Dermis microvascular lymphatic vessel endothelial cell (primary cell): ENCODE measurements around the gene ESYT3. TPM values are rescaled to one million over a fixed set of nuclear protein-coding genes. Genes with fewer than 3 reads are reported as not detected.

Experiments
- DNase-seq, 2 donors: peaks; one replicate each; pipeline versions ENCODE4 v3.0.0 to v3.0.0-alpha.2; 2010; ENCODE audit warnings: low read depth in 2 of 2
- total RNA-seq: library from RNA; depleted of rRNA; stranded (reverse); fragments of >200 nt; gene quantifications from 2 replicates; pipeline ENCODE4 v1.2.1, GENCODE V29; 2014

Gene ESYT3, protein sequence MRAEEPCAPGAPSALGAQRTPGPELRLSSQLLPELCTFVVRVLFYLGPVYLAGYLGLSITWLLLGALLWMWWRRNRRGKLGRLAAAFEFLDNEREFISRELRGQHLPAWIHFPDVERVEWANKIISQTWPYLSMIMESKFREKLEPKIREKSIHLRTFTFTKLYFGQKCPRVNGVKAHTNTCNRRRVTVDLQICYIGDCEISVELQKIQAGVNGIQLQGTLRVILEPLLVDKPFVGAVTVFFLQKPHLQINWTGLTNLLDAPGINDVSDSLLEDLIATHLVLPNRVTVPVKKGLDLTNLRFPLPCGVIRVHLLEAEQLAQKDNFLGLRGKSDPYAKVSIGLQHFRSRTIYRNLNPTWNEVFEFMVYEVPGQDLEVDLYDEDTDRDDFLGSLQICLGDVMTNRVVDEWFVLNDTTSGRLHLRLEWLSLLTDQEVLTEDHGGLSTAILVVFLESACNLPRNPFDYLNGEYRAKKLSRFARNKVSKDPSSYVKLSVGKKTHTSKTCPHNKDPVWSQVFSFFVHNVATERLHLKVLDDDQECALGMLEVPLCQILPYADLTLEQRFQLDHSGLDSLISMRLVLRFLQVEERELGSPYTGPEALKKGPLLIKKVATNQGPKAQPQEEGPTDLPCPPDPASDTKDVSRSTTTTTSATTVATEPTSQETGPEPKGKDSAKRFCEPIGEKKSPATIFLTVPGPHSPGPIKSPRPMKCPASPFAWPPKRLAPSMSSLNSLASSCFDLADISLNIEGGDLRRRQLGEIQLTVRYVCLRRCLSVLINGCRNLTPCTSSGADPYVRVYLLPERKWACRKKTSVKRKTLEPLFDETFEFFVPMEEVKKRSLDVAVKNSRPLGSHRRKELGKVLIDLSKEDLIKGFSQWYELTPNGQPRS
- under 0.01 TPM in 1 of 2 replicates, not detected in the other for total RNA-seq

DNA sequence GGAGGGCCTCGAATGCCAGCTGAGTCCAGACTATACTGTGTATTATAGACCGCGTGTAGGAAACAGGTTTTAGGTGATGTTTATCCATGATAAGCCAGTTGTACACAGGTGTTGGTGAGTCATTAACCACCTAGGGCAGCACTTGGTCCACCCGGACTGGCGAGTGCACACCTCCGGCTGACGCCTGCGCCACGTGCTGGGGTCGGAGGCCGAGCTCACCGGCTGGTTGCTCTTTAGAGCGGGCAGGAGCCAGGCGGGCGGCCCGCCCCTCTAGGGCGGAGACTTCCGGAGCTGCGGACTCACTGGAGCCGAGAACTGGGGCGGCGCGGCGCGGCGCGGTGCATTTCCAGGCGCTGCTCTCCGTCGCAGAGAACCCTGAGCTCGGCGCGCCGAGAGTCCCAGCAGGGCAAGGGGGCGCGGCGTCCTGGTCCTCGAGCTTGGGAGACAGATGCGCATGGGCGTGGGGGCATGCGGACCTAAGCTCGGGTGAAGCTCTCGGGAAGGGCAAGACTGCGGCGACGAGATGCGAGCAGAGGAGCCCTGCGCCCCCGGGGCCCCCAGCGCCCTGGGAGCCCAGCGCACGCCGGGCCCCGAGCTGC, at the start of gene ESYT3:
TSS of gene ESYT3 (plus strand) at position 341 of the 599 bp plus-strand sequence. CDS start at position 524, 183 bp downstream.
- peak in 1 of 2 donors; percentile 54 for DNase-seq

DNA sequence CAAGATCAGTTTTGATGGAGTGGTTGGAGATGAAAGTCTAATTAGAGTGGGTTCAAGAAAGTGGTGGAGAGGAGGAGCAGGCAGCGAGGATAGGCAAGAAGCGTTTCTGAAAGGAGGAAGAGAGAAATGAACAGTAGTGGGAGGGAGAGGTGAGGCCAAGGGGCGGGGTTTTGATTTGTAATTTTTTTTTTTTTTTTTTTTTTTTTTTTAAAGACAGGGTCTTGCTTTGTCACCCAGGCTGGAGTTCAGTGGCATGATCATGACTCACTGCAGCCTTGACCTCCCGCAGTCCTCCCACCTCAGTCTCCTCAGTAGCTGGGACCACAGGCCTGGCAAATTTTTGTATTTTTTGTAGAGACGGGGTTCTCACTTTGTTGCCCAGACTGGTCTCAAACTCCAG, 49.4 kb upstream of the ESYT3 start:
- DNase-seq: no peak

DNA sequence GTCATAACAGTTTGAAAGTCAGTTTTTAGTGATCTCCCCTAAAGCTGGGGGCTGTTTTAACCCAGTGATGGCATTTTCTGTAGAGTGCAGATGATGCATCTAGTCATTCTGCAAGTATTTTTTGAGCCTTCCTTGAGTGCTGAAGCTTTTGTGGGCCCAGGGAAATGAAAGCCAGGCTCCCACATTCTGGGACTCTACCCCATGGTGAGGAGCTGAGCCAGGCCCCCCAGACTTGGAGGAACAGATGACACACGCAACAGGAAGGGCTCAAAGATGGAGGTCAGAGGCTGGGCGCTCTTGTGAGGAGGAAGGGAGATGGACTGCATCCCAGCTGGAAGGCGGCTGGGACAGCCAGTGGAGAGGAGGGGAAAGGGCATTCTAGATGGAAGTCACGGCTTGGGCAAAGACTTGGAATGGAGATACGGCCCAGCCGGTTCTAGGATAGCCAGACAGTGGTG, 45.2 kb upstream of the ESYT3 start:
- DNase-seq: no peak

DNA sequence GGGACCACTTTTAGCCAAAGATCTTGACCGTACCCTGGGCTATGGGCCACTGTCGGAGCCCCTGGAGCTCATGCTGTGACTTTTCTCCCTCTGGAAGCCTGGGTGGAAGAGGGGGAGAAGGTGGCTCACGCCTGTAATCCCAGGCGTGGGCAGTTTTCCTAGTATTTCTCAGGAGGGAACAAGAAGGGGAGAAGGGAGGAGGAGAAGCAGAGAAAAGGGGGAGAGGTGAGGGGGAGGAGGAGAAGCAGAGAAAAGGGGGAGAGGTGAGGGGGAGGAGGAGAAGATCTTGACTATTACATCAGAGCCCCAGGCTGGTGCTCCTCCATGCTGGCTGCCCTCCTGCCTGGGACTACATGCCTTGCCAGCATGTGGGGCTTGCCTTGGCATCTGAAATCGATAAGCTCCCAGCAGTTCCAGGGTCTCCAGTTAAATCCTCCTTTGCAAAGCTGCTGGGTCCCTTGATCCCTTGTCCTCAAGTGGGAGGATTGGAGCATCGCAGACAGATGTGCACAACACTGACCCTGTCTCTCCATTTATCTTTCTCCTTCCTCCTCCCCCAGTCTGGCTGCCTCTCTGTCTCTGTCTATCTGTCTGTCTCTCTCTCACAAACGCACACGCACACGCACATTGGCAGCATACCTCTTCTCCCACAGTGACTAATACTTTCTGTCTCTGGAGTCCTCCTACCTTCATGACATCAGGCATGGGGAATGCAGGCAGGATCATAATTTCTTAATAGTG, 44.4 kb upstream of the ESYT3 start:
- no peak for DNase-seq

DNA sequence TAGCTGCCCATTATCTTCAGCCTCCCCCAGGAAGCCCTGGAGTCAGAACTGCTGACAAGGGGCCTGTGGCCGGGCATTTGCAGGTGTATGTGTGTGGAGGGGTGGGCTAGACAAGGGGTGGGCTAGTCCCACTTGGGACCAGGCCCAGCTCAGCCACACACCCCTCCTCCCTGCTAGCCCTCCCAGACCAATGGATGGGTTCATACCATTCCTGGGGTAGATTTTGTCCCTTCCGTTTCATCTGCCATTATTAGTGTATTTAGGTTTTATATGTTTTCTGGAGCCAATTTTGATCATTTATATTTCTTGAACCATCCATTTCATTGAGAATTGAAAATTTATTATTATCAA, 43.9 kb upstream of the ESYT3 start:
- no peak for DNase-seq

DNA sequence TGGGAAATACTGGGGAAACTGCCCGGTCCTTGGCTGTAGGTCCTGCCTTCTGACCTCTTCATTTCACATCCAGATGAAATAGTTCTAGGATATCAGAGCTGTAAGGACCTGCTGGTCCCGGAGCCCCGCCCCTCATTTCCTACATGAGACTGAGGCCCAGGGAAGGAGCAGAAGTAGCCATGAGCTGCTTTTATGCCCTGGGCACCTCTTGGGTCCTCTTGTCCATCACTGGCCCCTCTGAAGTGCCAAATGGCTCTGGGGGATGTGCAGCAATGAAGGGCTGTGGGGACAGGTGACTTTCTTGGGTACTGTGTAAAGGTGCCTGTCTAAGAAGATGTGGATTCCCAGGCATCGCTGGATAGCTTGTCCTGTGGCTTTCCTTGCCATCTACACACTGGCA, 40.3 kb upstream of the ESYT3 start:
- DNase-seq: no peak

DNA sequence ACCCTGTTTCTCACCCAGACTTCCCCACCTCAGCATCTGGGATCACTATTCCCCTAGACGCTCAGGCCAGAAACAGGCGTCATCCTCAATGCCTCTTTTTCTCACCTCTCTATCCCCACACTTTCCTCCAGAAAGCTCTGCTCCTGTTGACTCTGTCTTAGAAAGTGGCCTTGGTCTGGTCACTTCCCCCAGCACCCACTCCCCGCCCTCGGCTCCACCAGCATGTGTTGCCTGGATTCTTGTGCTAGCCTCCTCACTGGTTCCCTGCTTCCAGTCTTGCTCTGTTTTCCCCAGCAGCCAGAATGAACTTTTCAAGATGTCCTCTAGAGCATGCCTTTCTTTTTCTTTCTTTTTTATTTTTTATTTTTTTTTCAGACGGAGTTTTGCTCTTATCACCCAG, 39.7 kb upstream of the ESYT3 start:
- no peak for DNase-seq

DNA sequence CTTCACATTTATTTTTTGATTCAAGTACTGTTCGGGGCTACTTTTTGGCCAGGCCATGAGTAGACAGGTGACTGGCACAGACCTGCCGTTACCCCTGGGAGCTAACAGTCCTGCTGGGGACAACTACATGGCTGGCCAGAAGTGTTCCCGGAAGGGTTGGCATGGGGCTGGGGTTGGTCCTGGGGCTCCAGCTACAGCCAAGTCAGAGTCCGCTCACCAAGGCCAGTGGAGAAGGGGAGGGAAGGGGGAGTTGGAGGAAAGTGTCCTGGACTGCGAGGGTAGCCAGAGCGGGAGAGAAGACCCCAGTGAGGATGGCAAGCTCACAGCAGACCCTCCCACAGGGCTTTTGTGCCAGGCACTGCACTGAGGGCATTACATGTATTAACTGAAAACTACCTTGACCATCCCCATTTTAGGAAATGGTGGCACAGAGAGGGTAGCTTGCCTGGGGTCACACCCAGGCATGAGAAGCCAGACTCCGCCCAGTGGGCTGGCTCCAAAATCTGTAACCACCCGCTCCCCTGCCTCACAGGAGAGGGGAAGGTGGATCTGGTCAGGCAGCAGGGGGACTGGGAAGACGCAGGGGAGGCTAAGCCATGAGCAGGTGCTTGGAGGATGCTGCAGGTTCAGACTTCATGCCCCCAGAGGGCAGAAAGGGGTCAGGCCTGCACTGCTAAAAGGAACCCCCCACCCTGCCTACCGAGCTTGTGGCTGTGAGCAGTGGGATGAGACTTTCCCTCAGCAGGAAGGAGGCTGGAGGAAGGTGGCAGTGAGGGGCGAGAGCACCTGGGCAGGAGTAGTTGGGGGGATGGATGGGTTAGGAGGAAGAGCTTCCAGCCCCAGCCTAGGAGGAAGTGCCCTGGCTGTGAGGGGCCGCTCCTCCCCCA, 38.3 kb upstream of the ESYT3 start:
- DNase-seq: no peak

DNA sequence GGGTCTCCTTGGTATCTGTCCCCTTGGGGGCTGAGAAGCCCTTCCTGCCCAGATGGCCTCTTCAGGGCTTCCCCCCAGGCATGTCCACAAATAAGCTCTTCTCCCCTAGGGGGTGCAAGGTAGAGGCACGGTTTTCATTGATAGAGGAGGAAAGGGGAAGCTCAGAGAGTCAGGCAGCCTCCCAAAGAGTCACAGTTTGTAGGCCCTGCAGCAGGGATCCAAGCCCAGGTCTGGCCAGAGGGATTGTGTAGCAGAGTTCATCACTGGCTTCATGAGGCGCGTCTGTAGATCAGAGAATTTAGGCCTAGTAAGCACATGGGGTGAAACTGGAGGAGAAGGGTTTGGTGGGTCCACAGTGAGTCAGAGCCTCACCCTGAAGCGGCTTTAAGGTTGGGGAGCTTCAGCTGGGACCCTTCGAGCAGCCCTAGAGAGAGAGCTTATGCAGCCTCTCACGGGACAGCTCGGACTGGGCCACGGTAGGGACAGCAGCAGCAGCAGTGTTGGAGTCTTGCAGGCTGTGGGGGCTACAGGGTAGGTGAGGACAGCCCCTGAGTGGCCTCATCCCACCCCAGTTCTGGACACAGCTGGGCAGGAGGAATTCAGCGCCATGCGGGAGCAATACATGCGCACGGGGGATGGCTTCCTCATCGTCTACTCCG, 37.5 kb upstream of the ESYT3 start:
- DNase-seq: no peak

DNA sequence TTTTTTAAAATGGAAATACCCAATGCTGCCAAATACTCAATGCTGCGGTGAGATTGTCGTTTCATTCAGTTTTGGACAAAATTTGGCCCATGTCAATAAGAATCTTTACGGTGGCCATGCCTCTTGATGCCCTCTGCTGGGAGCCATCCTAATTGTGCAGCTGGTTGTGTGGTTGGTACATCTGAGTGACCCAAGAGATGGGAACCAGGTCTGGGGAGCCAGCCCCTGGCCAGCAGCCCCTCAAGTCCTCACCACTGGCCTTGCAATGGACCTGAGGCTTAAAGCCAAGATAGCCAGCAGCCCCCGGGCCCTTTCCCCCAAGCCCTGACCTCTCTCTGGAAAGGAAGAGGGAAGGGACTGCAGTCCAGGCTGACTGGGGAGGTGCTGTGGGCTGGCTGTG, 36.4 kb upstream of the ESYT3 start:
- DNase-seq: no peak

DNA sequence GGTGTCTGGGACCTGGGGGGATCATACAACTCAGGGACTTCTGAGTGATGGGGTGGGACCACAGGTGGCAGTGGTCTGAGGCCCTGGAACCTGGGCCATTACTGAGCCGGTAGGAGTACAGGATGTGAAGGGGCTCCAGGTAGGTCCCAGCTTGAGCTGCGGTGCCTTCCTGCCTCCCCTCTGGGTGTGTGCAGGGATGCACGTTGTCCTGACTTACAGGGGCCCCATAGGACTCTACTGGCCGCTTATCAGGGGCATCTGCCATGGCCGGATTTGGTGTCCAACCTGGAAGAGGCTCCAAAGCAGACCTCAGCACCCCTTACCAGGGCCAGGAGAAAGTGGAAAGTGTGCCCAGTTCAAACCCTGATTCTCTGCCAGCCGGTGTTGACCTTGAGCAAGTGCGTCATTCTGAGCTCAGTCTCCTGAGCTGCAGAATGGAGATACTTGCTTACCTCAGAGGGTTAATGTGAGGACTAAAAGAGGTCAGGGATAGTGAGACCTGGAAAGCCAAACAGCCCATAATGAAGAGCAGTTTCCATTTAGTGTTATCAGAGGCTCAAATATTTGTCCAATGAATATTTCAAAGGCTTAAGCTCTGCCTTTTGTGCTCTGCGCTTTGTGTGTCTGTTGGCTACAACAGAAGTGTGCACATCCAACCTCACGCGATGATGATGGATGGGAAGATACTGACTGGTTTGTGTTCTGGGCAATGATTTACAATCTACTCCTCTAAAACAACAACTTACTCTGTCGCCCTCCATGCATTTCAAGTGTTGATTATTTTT, 35.4 kb upstream of the ESYT3 start:
- DNase-seq: no peak

DNA sequence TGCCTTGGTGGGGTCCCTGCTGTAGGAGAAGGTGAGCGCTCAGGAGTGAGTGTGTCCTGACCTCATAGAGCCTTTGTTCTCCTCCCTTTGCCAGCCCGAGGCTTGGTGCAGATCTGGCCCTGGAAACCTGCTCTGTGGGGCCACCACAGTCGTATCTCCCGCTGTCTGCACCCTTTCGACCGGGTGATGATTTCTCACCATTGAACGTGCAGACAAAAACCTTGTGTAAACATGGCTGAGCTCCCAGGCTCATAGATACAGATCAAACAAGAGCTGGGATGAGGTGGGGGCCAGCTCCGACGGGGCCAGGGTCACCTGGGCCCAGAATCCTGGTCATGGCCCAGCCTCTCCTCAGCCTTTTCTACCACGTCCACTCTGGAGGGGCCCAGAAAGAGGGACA, 34.6 kb upstream of the ESYT3 start:
- no peak for DNase-seq

DNA sequence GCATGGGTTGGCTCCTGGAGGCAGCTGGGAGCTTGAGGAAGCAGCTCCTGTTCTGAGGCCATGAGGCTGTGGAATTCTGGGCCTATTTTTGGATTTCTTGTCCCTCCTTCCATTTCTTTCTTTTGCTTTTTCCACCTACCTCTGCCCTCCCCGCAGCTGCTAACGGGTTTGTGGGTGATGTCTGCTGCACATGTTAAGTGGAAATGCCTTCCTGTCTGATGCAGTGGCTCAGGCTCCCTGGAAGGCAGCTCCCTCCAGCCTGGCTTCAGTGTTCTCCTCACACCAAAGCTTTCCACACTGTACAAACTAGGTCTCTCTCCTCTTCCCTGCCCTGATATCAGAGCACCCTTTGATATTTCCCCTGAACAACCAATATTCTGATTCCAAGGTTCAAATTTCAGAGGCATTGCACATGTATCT, 33.8 kb upstream of the ESYT3 start:
- no peak for DNase-seq

DNA sequence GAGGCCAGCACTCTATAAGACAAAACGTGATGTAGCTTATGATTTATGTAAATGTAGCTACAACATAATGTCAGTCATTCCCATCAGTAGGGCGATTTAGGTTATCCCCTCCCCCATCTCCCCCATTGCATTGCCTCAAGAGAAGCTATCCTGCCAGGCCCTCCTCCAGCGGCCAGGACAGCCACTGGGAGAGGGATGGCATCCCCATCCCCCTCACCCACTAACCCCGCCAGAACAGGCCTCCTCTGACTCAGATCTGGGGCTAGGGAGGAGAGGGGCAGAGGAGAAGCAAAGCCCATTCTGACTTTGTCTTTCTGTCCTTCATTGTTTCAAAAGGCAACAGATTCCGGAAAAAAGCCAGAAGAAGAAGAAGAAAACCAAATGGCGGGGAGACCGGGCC, 32.6 kb upstream of the ESYT3 start:
- no peak for DNase-seq

DNA sequence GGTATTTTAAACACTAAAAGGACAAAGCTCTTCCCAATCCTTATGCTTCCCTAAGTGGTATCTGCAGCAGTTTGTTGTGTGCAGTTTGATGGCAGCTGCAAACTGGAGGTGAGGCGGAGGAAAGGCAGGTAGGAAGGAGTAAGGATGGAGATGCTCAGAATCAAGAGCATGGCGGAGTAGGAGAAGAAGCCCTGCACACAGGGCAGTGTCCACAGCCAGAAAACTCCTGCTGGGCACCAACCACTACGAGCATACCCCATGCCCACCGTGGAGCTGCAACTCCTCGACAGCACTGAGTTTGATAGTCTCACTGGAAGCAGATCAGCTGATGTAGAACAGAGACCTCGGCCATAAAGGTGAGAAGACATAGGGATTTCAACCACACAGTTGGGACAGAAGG, 30.3 kb upstream of the ESYT3 start:
- no peak for DNase-seq

DNA sequence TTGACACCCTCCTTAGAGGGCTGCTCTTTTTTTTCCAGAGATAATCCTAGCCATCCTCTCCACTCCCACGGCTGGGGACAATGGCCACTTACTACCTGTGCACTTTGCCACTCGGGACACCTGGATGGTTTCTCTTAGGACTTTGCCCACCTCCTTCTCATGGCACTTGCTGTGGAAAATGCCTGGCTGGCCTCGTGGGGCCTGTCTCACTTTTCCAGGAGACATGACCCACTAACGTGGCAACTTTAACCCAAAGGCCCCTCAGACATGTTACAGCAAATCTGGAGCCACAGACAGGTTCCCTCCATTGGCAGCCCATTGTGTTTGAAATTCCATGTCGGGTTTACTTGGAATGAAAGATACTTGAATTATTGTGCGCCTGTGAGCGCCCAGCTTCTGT, 29.4 kb upstream of the ESYT3 start:
- no peak for DNase-seq

DNA sequence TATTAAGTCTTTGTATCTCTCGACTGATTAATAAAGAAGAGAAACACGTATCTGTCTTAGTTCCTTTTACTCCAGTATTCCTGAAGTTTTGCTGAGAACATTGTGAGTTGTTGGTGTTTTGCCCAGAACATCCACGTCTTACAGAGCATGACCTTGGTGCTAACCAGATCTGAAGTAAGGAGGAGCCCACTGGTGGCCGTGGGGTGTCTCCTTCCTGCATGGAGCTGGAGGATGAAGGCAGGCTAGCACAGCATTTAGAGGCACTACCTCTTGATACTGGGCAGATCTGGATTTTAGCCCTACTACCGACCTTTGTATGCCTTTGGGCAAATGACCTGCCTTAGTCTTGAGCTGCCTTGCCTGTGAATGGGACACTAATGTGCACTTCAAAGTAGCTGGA, 28.9 kb upstream of the ESYT3 start:
- DNase-seq: no peak

DNA sequence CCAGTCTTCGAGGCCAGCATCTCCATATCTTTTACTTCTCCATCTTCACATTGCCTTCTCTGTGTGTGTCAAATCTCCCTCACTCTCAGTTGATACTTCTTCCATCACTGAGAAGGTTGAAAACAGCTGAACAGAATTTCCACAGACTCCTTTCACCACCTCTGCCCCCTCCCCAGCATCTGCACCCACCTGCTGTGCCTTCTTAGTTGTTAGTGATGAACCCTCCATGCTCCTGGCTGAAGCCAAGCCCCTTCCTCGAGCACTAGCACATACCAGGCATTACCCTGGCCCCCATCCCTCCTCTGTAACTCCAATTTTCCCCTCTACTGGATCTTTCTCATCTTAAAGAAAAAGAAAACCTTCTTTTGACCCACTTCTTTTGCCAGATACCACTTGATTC, 27.8 kb upstream of the ESYT3 start:
- DNase-seq: no peak

DNA sequence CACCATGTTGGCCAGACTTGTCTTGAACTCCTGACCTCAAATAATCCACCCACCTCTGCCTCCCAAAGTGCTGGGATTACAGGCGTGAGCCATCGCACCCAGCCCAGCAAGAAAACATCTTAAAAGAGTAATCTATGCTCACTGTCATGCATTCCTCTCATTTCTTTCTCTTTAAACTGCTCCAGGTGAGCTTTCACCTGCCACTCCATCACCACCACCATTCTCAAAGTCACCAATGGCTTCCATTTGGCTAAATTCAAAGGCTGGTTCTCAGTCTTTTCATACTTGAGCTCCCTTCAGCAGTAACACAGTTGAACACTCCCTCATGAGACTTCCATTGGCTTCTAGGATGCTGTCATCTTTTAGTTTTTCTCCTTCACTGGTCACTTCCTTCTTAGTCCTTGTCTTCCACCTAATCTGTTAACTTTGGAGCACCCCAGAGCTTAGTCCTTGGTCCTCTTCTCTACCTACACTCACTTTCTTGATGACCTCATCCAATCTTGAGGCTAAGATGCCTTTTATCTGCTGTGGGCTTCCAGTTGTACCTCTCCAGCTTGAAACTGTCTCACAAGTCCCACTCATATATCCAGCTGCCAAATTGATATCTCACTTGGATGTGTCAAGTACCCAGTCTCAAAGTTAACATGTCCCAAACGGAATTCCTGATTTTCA, 27.0 kb upstream of the ESYT3 start:
- no peak for DNase-seq
